ENCODE data around the gene IFRD2.

The IFRD2 gene

GRCh38 chr3:50269977-50270413 is 22.2 kb downstream of the IFRD2 start:
- no peak for TF ChIP-seq CTCF (IDR thresholded peaks at IDR 0.05; ENCODE audit: low read depth, low read length)
- peak in 1 of 2 donors; percentile 49 for DNase-seq (ENCODE audit: low read depth in 2 of 2)
- no peak overlapping the region for H3K4me3 ChIP-seq (replicated peaks in 1 of 2; ENCODE audit: low read depth in 2 of 2, low read length in 2 of 2)

GRCh38 chr3:50269460-50269859 is 22.8 kb downstream of the IFRD2 start:
- no peak for DNase-seq (ENCODE audit: low read depth in 2 of 2)
- TF ChIP-seq CTCF (IDR thresholded peaks at IDR 0.05; ENCODE audit: low read depth, low read length) = no peak
- no peak overlapping the region for H3K4me3 ChIP-seq (replicated peaks in 1 of 2; ENCODE audit: low read depth in 2 of 2, low read length in 2 of 2)

GRCh38 chr3:50268703-50269451 is 23.4 kb downstream of the IFRD2 start, which contains the start of gene SEMA3B:
Gene SEMA3B, plus strand, starts transcription at chr3:50269147. Its CDS starts 94 bp downstream, at chr3:50269241.
- no peak within 1 kb of the TSS for H3K4me3 ChIP-seq (replicated peaks in 1 of 2; ENCODE audit: low read depth in 2 of 2, low read length in 2 of 2)

GRCh38 chr3:50268276-50268675 is 24.0 kb downstream of the IFRD2 start:
- H3K4me3 ChIP-seq (replicated peaks in 1 of 2; ENCODE audit: low read depth in 2 of 2, low read length in 2 of 2) = no peak overlapping the region
- TF ChIP-seq CTCF (IDR thresholded peaks at IDR 0.05; ENCODE audit: low read depth, low read length) = no peak
- DNase-seq (ENCODE audit: low read depth in 2 of 2) = no peak

More at GRCh38 chr3:50268703-50269451, 23.4 kb downstream of the IFRD2 start, which contains the start of gene SEMA3B:
- peak in 1 of 2 donors; percentile 50 for DNase-seq (ENCODE audit: low read depth in 2 of 2)
- no peak for TF ChIP-seq CTCF (IDR thresholded peaks at IDR 0.05; ENCODE audit: low read depth, low read length)

- DNase-seq (ENCODE audit: low read depth in 2 of 2) = peak in 1 of 2 donors; percentile 54
- peak overlapping the region; percentile 45 to 55 for H3K4me3 ChIP-seq (replicated peaks in 1 of 2; ENCODE audit: low read depth in 2 of 2, low read length in 2 of 2)
- TF ChIP-seq CTCF (IDR thresholded peaks at IDR 0.05; ENCODE audit: low read depth, low read length) = no peak
Observed at GRCh38 chr3:50267280-50267913, 24.8 kb downstream of the IFRD2 start.

- DNase-seq (ENCODE audit: low read depth in 2 of 2) = no peak
- H3K4me3 ChIP-seq (replicated peaks in 1 of 2; ENCODE audit: low read depth in 2 of 2, low read length in 2 of 2) = peak overlapping the region; percentile 45 to 55
- no peak for TF ChIP-seq CTCF (IDR thresholded peaks at IDR 0.05; ENCODE audit: low read depth, low read length)
Observed at GRCh38 chr3:50266836-50267235, 25.4 kb downstream of the IFRD2 start.
